ENCODE measurements around the gene SGPP1.

GRCh38 chr14:63638493-63638892, 89.4 kb downstream of the SGPP1 start:
- no peak for TF ChIP-seq CTCF (conservative IDR thresholded peaks at IDR 0.05 in 1 of 2, IDR thresholded peaks at IDR 0.05 in 1 of 2; ENCODE audit: extremely low read depth in 1 of 2, insufficient read depth in 1 of 2, low read depth in 1 of 2, low read length in 2 of 2)
- no peak for TF ChIP-seq EZH2 (IDR thresholded peaks at IDR 0.05; ENCODE audit: borderline replicate concordance, low read length)

All from mammary epithelial cell (primary cell).